Measurements from ENCODE around the gene ERBIN.
"Not testable (repeated sequence)": the region's sequence is repeated elsewhere in the genome, so short reads cannot be mapped to it uniquely, and the experiment has no call there.

ERBIN gene

DNA sequence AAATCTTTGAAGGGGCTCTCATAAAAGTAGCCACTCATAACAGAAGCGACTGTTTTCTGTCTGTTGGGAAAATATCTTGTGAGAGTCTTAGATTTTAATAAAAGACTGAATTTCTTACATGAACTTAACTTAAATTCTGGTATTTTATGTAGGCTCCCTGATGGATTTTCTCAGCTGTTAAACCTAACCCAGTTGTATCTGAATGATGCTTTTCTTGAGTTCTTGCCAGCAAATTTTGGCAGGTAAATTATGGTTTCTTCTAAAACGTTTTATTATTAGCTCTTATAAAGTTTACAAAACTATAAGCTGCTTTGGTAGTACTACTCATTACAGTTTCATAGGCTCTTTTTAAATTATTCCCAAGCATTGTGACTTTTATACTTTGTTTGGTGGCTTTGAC, 87.0 kb downstream of the ERBIN start:
- DNase-seq, result no peak

DNA sequence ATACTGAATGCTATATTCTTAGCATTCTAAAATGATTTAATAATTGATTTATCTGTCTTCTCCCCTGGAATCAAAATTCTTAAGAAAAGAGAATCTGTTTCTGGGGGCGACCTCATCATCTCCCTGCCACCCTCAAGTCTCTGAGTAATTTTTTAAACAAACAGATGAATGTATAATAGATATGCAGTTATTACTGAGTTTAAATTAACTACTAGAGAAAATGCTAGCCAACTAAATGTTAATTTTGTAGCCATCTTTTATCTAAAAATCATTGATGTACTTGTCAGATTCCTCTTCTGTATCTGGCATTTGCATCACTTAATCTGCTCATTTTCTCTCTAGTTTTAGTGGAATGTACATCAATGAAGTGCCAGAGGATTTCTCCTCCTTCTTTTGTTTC, 87.5 kb downstream of the ERBIN start:
- DNase-seq, result no peak

DNA sequence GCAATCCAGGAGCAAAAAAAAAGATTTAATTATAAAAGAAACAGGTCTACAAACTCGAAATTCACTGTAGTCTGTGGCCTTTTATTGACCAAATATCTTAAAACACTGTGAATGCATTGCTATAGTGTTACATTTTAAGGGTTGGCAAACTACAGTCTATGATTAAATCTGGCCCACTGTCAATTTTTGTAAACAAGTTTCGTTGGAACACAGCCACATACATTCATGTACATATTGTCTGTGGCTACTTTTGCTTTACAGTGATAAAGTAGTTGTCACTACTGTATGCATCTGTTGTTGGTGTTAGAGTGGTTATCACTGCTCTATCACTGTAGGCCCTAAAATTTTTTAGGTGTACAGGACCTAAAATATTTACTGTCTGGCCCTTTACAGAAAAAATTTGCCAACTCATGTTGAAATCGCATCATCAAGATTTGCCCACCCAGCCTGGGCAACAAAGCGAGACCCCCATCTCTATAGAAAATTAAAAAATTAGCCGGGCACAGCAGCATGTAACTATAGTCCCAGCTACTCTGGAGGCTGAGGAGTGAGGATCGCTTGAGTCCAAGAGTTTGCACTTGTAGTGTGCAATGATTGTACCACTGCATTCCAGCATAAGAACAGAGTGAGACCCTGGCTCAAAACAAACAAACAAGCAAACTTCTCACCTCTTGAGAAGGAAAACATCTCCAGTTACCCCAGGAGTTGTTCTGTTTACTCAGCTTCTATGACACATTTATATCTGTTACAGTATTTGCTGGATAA, 89.0 kb downstream of the ERBIN start:
- DNase-seq, result no peak

DNA sequence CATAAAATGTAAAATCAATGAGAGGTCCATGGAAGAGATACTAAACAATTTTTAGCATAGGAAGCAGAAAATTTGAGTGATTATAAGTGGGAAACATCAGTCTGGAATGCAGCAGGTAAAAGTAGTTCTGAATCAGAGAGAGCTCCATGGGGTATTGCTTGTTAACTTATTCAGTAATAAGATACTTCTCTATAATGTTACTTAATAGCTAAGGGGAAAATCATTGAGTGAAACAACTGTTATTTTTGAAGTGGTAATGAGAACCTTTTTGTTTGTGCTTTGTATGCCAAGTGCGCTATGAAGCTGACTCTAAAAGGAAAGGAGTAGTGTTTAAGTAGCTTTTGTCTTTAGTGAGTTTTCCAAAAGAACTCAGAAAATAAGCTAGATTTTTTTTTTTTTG, 95.2 kb downstream of the ERBIN start:
- no peak for DNase-seq

DNA sequence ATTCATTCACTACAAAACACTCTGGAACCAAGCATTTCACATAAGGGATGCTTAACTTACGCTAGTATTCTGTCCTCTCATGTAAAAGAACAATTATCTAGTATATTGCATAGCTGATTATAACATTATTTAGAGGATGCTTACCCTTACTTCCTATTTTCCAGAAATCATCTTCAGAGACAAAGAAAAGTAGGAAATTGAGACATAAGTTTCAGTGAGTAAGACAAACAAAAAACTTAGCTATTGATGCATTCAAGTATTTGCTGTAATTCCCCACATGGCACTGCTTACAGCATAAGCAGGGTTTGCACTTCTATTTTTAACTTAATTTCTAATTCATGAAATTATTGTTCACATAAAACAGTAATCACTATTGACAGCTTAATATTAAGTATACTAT, 112.9 kb downstream of the ERBIN start:
- DNase-seq, result no peak

DNA sequence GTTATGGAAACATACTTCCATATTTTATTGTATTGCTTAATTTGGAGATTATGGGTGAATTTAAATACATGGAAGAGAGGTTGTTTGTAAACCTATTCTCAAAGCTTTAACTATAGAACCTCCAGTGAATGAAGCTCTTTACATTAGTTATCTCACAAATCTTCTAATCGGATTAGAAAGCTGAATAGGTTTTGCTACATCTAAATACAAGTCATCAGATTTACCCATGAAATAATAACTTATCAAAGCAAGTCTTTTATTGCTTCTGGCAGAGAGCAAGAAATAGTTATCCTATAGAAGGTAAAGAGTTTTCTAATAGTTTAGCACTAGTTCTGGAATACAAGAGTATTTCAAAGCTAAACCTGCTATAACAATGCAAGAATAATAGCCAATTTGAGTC, 113.3 kb downstream of the ERBIN start:
- no peak for DNase-seq

DNA sequence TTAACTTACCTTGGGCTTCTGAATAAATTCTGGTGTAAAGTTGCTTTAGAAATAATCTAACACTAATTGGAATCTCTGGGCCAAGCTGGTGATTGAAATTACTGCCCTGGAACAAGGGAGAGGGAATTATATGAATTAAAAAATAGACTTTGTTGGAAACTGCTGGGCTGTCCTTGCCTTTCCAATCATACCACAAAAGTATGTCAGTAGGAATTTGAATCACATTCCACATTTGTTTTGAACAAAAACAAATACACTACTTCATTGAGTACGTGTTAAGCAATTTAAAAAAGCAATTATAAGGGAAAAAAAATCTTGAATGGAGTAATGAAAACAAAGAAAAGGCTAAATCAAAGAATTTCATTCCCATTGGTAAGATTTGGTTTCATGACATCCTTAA, 115.3 kb downstream of the ERBIN start:
- no peak for DNase-seq

DNA sequence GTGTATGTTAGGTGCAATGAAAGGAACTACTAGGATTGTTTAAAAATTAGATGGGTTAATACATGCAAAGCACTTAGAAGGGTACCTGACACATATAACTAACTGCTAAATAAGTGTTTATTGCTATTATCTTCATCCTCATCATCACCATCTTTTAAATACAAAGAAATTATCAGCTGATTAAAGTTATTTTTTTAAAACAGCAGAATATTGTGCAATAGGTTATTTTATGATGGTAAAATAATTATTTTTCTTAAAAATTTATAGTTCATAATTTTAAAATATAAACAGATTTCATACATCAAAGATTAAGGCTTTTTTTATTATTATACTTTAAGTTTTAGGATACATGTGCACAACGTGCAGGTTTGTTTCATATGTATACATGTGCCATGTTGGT, 130.9 kb downstream of the ERBIN start:
- no peak for DNase-seq

DNA sequence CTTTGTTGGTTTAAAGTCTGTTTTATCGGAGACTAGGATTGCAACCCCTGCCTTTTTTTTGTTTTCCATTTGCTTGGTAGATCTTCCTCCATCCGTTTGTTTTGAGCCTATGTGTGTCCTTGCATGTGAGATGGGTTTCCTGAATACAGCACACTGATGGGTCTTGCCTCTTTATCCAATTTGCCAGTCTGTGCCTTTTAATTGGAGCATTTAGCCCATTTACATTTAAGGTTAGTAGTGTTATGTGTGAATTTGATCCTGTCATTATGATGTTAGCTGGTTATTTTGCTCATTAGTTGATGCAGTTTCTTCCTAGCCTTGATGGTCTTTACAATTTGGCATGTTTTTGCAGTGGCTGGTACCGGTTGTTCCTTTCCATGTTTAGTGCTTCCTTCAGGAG, 134.9 kb downstream of the ERBIN start:
- DNase-seq, result not testable (repeated sequence)

DNA sequence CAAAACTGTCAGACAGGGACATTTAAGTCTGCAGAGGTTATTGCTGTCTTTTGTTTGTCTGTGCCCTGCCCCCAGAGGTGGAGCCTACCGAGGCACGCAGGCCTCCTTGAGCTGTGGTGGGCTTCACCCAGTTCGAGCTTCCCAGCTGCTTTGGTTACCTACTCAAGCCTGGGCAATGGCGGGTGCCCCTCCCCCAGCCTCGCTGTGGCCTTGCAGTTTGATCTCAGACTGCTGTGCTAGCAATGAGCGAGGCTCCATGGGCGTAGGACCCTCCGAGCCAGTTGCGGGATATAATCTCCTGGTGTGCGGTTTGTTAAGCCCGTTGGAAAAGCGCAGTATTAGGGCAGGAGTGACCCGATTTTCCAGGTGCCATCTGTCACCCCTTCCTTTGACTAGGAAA, 136.7 kb downstream of the ERBIN start:
- DNase-seq, result not testable (repeated sequence)

DNA sequence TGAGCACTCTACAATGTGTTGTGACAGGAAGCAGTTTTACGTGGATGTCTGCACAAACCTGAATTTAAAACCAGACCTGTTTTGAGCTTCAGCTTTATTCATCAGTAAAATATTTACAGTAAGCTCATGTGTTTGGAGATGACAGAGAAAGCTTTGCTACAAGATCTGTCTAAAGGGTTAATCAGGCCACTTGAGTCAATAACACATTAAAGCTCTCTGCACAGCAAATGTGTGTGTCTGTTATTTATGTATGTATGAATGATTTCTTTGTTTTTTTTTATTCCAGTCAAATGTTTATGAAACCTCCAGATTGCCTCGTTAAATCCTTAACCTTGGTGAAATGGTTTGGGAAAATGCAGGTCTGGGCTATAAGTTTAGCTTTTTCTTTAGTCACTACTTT, 140.5 kb downstream of the ERBIN start:
- no peak for DNase-seq

DNA sequence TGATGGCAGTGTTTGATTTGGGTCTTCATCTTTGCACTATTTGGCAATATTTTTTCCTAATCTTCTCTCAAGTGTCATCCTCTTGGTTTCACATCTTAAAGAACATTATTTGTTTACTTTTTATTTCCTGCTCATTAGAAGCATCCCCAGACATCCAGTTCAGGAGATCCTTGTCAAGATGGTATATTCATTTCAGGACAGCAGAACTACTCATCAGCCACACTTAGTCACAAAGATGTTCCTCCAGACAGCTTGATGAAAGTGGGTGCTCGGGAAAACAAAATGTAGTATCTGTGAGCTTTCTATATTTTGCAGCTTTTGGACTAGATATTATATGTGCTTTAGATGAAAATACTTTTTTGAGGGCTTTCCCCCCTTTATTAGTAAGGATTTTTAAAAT, 145.7 kb downstream of the ERBIN start:
- DNase-seq, result no peak

DNA sequence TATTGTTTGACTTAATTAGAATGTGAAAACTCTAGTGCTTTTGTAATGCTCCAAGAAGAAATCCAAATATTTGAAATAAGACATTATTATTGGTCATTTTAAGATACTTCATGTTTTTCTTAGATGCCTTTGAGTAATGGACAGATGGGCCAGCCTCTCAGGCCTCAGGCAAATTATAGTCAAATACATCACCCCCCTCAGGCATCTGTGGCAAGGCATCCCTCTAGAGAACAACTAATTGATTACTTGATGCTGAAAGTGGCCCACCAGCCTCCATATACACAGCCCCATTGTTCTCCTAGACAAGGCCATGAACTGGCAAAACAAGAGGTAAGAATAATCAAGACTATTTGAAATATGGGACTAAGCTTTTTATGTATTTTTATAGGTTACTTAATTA, 148.5 kb downstream of the ERBIN start:
- no peak for DNase-seq

DNA sequence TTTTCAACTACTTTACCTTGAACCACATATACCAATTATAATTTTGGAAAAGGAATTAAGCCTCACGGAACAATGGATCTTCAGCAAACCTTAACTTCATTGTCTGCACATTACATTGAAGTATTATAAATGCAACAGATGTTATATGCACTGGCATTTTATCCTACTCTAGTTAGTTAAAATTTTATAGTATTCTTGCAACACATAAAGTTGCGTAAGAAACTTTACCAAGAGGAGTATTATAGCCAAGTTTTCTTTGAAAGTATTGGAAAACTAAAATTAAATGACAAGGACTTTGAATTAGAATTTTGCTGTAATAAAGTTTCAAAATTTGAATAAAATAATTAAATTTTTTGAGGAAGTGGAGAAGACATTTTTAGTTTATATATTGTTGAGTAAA, 154.3 kb downstream of the ERBIN start:
- DNase-seq, result no peak

DNA sequence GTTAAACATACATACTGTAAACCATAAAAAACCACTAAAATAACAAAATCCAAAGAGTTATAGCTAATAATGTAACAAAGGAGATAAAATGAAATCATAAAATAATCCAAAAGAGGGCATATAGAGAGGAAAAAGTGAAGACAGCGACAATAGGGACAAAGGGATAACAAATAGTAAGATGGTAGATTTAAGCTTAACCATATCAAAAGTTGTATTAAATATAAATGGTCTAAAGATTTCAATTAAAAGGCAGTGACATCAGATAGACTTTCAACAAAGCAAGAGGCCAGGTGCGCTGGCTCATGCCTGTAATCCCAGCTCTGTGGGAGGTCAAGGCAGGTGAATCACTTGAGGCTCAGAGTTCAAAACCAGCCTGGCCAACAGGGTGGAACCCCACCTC, 163.0 kb downstream of the ERBIN start:
- DNase-seq, result no peak

DNA sequence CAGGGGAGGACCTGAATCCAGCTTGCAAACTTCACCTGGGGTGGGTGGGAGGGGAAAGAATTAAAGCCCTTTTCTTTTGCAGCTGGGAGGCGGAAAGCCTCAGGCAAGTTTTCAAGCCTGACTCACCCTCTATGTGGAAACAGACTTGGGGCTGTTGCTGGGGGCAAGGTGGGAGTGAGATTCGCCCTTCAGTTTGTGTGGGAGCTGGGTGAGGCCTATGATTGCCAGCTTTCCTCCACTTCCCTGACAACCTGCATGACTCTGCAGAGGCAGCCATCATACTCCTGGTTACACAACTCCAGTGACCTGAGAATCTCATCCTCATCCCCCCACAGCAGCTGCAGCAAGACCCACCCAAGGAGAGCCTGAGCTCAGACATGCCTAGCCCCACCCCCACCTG, 174.5 kb downstream of the ERBIN start:
- DNase-seq, result no peak

DNA sequence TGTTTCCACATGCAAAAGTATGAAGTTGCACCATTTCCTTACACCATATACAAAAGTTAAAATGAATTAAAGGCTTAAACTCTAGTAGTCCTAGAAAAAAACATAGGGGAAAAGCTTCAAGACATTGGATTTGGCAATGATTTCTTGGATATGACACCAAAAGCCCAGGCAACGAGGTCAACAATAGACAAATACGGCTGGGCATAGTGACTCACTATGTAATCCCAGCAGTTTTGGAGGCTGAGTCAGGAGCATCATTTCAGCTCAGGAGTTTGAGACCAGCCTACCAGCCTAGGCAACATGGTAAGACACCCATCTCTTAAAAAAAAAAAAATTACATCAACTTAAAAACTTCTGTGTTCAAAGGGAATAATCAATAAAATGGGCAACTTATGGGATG, 186.8 kb downstream of the ERBIN start:
- DNase-seq, result no peak

DNA sequence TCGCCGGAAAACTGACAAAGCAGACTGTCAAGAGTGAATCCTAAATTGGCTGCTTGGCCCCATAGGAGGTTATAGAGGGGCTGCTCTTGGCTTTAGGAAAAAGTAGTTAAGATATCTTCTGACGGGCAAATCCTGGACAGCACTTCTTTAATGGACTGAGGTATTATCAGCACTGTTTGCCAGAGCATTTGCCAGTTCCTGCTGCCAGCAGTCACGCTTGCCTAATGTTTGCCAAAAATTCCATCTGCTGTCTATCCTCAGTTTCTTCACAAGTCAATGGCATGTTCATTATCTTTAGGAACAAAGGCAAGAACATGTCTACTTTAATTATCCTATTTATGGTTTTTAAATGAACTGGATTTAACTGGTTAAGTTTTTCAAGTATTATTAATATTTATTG, 191.9 kb downstream of the ERBIN start:
- no peak for DNase-seq

DNA sequence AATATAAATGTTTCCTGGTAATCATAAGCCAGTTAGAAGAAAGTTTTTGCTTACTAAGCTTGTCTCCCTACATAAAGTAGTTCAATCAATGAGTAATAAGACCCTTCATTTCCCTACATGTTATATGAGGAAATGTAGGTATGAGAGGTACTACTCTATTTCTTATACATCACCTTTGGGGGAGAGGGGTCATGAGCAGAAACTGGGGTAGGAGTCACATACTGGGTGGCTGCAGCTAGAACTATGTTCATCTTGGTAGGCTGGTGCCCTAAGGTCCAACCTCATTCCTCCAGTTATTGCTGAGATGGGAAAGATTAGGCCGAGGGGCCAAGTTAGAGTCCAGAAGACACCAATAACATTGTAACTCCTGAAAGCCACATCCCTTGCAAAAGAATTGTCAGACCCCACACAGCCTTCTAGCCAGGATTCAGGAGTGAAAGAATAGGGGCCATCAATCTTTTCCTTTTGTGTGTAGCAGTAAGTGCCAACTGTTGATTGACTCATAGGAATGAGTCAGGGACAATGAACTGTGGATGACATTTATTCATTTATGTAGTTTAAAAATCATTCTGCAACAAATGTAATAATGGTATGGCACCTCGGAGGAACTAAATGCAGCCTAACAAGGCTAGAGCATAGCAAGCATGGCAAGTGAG, 196.1 kb downstream of the ERBIN start:
- no peak for DNase-seq

DNA sequence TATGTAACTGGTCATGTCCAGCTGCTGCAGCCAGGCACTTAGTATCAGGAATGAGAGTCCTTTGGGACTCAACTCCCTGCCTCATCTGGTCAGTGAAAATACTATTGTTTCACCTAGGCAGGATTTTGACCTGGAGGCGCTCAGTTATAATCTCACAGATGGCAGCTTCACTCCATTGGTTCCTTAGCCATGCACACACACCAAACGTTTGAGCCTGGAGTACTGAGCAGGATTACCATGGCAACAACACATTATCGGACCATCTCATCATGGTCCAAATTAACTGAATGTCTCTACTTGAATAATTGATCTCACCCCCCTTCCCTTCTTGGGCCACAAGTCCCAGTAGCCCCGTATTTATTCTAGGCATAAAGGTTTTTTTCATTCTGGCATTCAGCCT, 202.8 kb downstream of the ERBIN start:
- DNase-seq, result no peak

DNA sequence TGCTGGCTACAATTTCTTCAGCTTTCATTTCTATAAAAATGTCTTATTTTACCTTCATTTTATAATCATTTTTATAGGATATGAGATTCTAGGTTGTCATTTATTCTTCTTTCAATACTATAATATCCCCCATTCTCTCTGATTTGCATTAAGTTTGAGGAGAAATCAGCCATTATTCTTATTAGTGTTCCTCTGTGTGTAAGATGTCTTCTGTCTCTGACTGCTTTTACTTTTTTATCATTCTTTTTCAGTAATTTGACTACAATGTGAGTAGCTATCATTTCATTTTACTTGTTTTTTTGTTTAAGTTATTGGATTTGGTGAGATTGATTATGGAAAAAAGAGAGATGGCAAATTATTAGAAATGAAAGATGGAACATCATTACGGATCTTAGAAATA, 204.1 kb downstream of the ERBIN start:
- no peak for DNase-seq

Measured in activated CD4-positive, alpha-beta T cell treated with anti-CD3 and anti-CD28 coated beads, Interleukin-2, amount 50 U/mL, for 48 hours (primary cell).